Vagina (tissue), 2 donors: ENCODE measurements around the gene TPSG1.

Experiments used
- POLR2A ChIP-seq, 2 donors: fragments of 450-650 bp; IDR thresholded peaks; one replicate each; pipeline ENCODE4 v1.6.1; 2017; ENCODE audit warnings: antibody characterized with exemption in 2 of 2, mild to moderate bottlenecking in 2 of 2, moderate library complexity in 2 of 2
- POLR2AphosphoS5 ChIP-seq, 2 donors: sonication (generic); formaldehyde crosslinking; IDR thresholded peaks; one replicate each; pipeline ENCODE4 v1.9.0; 2017; ENCODE audit warnings: antibody characterized with exemption in 2 of 2, mild to moderate bottlenecking in 2 of 2, low read depth in 1 of 2; ENCODE audit not compliant: insufficient read depth in 1 of 2
- TF ChIP-seq, protein P1 (sequence below), 3 experiments: fragments of 450-650 bp in 2 of 3; fragments of 200-600 bp in 1 of 3; sonication (generic) in 1 of 3; IDR thresholded peaks; one replicate each; pipeline ENCODE4 v1.5.1; 2017 to 2019; ENCODE audit warnings: antibody characterized with exemption in 3 of 3, mild to moderate bottlenecking in 2 of 3, moderate library complexity in 2 of 3

DNA sequence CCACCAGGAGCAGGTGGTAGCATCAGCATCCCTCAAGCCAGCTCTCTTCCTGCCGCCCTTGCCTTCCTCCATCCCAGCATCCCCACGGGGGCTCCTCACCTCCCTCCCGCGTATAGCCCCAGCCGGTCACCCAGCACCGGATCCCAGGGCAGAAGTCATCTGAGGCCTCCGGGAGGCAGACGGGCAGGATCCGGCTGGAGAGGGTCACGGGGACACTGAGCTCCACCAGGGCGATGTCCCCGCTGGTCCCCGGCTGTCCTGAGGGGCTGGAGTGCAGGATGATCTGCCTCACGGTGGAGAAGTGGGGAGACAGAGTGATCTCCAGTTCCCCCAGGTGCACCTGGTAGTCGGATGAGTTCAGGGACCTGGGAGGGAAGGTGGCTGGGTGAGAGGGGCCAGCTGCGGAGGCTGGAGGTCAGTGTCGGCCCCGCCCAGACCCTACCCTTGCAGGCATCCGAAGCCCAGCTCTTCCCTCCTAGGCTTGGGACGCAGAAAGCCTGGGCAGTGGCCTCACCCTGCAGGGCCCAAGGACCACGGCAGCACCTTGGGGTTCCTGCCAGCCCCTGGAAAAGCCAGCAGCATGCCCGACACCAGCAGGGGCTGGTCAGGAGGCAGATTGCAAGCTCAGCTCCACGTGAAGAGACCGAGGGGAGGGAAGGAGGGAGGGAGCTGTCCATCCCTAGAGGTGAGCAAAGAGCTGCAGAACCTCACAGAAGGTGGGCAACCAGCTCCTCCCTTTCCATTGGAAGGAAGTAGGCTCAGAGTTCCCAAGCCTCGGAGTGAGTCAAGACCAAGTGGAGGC lies 2.3 kb downstream of the TPSG1 start:
- TF ChIP-seq, protein P1, sequence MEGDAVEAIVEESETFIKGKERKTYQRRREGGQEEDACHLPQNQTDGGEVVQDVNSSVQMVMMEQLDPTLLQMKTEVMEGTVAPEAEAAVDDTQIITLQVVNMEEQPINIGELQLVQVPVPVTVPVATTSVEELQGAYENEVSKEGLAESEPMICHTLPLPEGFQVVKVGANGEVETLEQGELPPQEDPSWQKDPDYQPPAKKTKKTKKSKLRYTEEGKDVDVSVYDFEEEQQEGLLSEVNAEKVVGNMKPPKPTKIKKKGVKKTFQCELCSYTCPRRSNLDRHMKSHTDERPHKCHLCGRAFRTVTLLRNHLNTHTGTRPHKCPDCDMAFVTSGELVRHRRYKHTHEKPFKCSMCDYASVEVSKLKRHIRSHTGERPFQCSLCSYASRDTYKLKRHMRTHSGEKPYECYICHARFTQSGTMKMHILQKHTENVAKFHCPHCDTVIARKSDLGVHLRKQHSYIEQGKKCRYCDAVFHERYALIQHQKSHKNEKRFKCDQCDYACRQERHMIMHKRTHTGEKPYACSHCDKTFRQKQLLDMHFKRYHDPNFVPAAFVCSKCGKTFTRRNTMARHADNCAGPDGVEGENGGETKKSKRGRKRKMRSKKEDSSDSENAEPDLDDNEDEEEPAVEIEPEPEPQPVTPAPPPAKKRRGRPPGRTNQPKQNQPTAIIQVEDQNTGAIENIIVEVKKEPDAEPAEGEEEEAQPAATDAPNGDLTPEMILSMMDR (IDR thresholded peaks at IDR 0.05), result no peak
- TF ChIP-seq POLR2A (IDR thresholded peaks at IDR 0.05) (no peak), POLR2AphosphoS5 (IDR thresholded peaks at IDR 0.05; ENCODE audit: insufficient read depth in 1 of 2, low read depth in 1 of 2) (no peak)
